Heart left ventricle (tissue), 13 donors: Measurements from ENCODE around the gene MAP2K5.

ENCODE experiments used
- CTCF ChIP-seq, 12 donors: fragments of 200-600 bp; sonication (generic) in 4 of 12; IDR thresholded peaks; one replicate each; pipeline versions ENCODE4 v1.5.0 to v1.8.0; 2018 to 2022; ENCODE audit warnings: antibody characterized with exemption in 12 of 12, mild to moderate bottlenecking in 5 of 12
- POLR2A ChIP-seq, 2 donors: fragments of 450-650 bp; IDR thresholded peaks; one replicate each; pipeline ENCODE4 v1.6.1; 2017; ENCODE audit warnings: antibody characterized with exemption in 2 of 2, mild to moderate bottlenecking in 2 of 2, moderate library complexity in 2 of 2
- donor health status: ischemic (EF 13 %, LVEDD 7.1; RV severe dilation, severe dysfunction).
- donor health status: DM: no; HTN: yes; CAD: no.
- donor health status: DM: no; HTN: no; CAD: no.
- donor health status: ischemic (EF 25% LVEDD 6.9; RV normal size, moderate dysfunction).
- donor health status: ischemic (EF 25% LVEDD 5.7; RV mildly dilated, moderate dysfunction).
- donor health status: ischemic (EF 35%, LVEDD 5.7; RV mildly dilated, moderate dysfunction).
- donor health status: nonischemic (EF 11% LVEDD 7.7; RV severe dilation, severe dysfunction).
- donor health status: DM: yes; HTN: yes; CAD: no.
- donor health status: PGD.
- donor health status: ischemic (EF 29% LVEDD 5.4; RV normal size, mild dysfunction).
- donor health status: nonischemic (EF 23%, LVEDD 6.1; RV moderate dilation, normal function).

GRCh38 chr15:67593562-67593961 is 51.1 kb downstream of the MAP2K5 start:
- no peak for TF ChIP-seq CTCF (IDR thresholded peaks at IDR 0.05)
- no peak for TF ChIP-seq POLR2A (IDR thresholded peaks at IDR 0.05)
